ENCODE results near the gene ANOS1.
A peak's percentile ranks its signal among the peaks of the same experiment; 100 is the strongest.
"Not testable (repeated sequence)": the region's sequence is repeated elsewhere in the genome, so short reads cannot be mapped to it uniquely, and the experiment has no call there.

ANOS1 gene

GRCh38 chrX:8591501-8591900 lies 140.4 kb downstream of the ANOS1 start:
- peak; percentile 67 for DNase-seq

DNA sequence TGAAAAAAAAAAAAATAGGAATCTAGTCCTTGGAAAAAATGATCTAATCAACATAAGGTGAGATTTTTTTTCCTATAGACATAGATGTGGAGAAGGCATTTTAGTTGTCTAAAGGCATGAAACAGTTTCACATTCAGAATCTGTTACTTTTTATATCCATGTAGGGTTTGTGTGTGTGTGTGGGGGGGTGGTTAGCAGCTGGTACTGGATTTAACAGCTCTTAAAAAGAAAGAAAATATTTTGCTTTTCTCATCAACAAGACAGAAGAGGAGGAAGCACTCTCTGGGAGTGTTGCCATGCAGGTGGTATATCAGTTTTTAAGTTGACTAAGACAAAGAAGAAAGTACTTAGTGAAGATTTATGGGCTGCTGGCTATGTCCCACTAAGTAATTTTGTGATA lies 145.0 kb downstream of the ANOS1 start:
- DNase-seq: peak; percentile 41

GRCh38 chrX:8579602-8580001 lies 152.3 kb downstream of the ANOS1 start:
- peak; percentile 55 for DNase-seq

GRCh38 chrX:8576821-8577220 lies 155.1 kb downstream of the ANOS1 start:
- no peak for DNase-seq

DNA sequence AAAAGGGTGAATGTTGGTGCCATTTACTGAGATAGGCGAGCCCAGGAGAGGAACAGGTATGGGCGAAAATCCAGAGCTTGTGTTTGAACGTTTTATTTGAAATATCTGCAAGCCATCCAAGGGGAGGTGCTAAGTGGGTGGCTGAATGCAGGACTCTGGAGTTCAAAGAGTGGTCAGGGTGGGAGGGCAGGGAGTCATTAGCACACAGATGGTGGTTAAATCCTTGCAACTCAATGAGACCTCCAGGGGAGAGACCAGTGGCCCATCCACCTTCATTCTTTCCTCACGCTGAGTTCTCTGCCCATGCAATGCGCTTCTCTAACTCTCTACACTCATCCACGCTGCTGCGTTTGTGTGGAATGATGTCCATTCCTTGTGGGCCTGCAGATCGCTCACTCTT lies 166.2 kb downstream of the ANOS1 start:
- no peak for DNase-seq

- no peak for DNase-seq
Measured at GRCh38 chrX:8548446-8548845, 183.5 kb downstream of the ANOS1 start.

DNA sequence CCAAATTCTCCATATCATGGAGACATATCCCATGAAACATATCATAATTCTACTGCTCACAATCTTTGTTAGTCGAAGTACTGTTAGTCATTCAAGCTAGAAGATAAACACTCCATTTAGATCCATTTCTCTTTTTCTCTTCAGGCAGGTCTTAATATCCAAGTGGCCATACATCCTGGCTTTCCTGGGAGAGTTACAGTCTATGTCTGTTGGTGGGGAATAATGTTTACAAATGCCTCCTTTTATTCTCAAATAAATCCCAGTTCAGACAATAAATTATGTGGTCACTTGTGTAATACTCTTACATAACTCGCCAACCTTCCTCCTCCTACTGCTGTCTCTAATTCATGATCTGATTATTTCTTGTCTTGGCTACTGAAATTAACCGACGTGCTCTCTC lies 185.2 kb downstream of the ANOS1 start:
- no peak for DNase-seq

DNA sequence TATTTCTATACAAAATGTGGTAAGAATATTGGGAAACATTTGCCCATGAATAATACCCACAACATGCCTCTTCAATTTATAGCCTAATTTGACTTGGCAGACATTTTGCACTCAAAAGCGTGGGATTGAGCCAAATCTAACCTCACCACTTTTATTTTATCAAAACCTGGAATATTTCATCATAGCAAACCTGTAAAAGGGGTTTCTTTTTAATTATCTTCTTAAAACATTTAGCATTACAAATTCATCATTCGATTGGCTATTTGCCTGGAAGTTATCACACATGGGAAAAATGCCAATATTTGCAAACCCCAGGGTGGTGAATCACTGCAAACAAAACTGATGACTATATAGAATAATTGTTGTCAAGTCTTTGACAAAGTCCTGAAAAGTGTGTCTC lies 211.1 kb downstream of the ANOS1 start:
- no peak for DNase-seq

- no peak for DNase-seq
Measured at GRCh38 chrX:8520178-8520577, 211.8 kb downstream of the ANOS1 start.

DNA sequence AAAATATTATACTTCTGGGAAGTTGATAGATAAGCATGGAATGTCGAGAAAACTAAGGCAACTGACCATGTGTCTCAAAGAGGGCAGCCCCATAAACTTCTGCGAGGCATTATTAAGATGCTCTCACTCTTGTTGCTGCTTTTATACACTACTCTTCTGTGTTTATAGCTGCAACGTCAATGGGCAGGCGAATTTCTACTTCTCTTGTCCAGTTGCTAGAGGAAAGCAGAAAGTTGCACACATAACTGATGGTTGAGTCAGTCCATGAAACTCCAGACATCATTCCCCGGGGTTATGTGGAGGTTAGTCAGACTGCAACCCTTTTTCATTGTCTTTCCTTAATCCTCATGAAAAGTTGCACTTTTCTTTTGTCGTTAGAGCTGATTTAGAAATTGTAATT lies 227.5 kb downstream of the ANOS1 start:
- DNase-seq: no peak

GRCh38 chrX:8502101-8502500 lies 229.8 kb downstream of the ANOS1 start:
- DNase-seq: not testable (repeated sequence)

- no peak for DNase-seq
Measured at GRCh38 chrX:8500203-8500602, 231.7 kb downstream of the ANOS1 start.

- not testable (repeated sequence) for DNase-seq
Measured at GRCh38 chrX:8495036-8495435, 236.9 kb downstream of the ANOS1 start.

- DNase-seq: no peak
Measured at GRCh38 chrX:8484360-8484949, 247.5 kb downstream of the ANOS1 start.

Measured in DMS 273 treated with DMSO at 0.1 percent for 48 hours (cell line).